CD4-positive, alpha-beta T cell treated with Interleukin-21 for 1 hour (primary cell): ENCODE measurements around the gene CCDC71L.
A peak's percentile ranks its signal among the peaks of the same experiment; 100 is the strongest.

Experiments used
- DNase-seq: peaks from one replicate; pipeline ENCODE4 v3.0.0-alpha.2; 2020

CCDC71L gene

GRCh38 chr7:106658316-106659165 lies 2.4 kb downstream of the CCDC71L start:
- DNase-seq = no peak

- peak; percentile 7 for DNase-seq
Observed at GRCh38 chr7:106657085-106657991, 3.6 kb downstream of the CCDC71L start.

GRCh38 chr7:106655703-106656498 lies 5.1 kb downstream of the CCDC71L start:
- no peak for DNase-seq

- no peak for DNase-seq
Observed at GRCh38 chr7:106653488-106653887, 7.5 kb downstream of the CCDC71L start.

GRCh38 chr7:106652909-106653308 lies 8.0 kb downstream of the CCDC71L start:
- DNase-seq = no peak

GRCh38 chr7:106652092-106652491 lies 8.9 kb downstream of the CCDC71L start:
- no peak for DNase-seq

GRCh38 chr7:106646256-106646655 lies 14.7 kb downstream of the CCDC71L start:
- DNase-seq = no peak

- no peak for DNase-seq
Observed at GRCh38 chr7:106644999-106645398, 16.0 kb downstream of the CCDC71L start.

- no peak for DNase-seq
Observed at GRCh38 chr7:106643216-106644000, 17.6 kb downstream of the CCDC71L start.

- no peak for DNase-seq
Observed at GRCh38 chr7:106641416-106641815, 19.5 kb downstream of the CCDC71L start.

- no peak for DNase-seq
Observed at GRCh38 chr7:106640368-106641141, 20.4 kb downstream of the CCDC71L start.

- DNase-seq = no peak
Observed at GRCh38 chr7:106639476-106640334, 21.3 kb downstream of the CCDC71L start.

- no peak for DNase-seq
Observed at GRCh38 chr7:106635411-106635810, 25.5 kb downstream of the CCDC71L start.

- DNase-seq = no peak
Observed at GRCh38 chr7:106634958-106635357, 26.0 kb downstream of the CCDC71L start.

GRCh38 chr7:106630648-106631047 lies 30.3 kb downstream of the CCDC71L start:
- no peak for DNase-seq

- DNase-seq = no peak
Observed at GRCh38 chr7:106629516-106629915, 31.4 kb downstream of the CCDC71L start.

GRCh38 chr7:106626376-106627164 lies 34.4 kb downstream of the CCDC71L start:
- DNase-seq = no peak

- no peak for DNase-seq
Observed at GRCh38 chr7:106625678-106626301, 35.2 kb downstream of the CCDC71L start.

GRCh38 chr7:106623853-106624252 lies 37.1 kb downstream of the CCDC71L start:
- DNase-seq = no peak
